Esophagus (tissue), 2 donors: Measurements from ENCODE around the gene PIM3. TPM values are rescaled to one million over a fixed set of nuclear protein-coding genes. Genes with fewer than 3 reads are reported as not detected.

Experiments used
- H3K27ac ChIP-seq, 2 donors: one replicate each; pipeline ENCODE4 v1.5.1; 2013; ENCODE audit warnings: low read depth in 2 of 2, mild to moderate bottlenecking in 2 of 2, inconsistent platforms in 1 of 2, low read length in 1 of 2, moderate library complexity in 1 of 2
- H3K27me3 ChIP-seq, 2 donors: one replicate each; pipeline ENCODE4 v1.6.1; 2013; ENCODE audit warnings: low read length in 2 of 2, control low read depth in 1 of 2, mild to moderate bottlenecking in 1 of 2; ENCODE audit not compliant: insufficient read depth in 2 of 2, control insufficient read depth in 1 of 2
- H3K36me3 ChIP-seq, 2 donors: one replicate each; pipeline ENCODE4 v1.6.1; 2013; ENCODE audit warnings: low read length in 1 of 2; ENCODE audit not compliant: control insufficient read depth in 2 of 2, insufficient read depth in 2 of 2
- H3K4me1 ChIP-seq, 2 donors: one replicate each; pipeline ENCODE4 v1.6.1; 2013; ENCODE audit warnings: low read length in 1 of 2; ENCODE audit not compliant: control insufficient read depth in 2 of 2, insufficient read depth in 2 of 2
- H3K4me3 ChIP-seq, 2 donors: one replicate each; pipeline ENCODE4 v1.5.1; 2013; ENCODE audit warnings: low read length in 2 of 2, mild to moderate bottlenecking in 2 of 2, low read depth in 1 of 2, moderate library complexity in 1 of 2
- H3K9me3 ChIP-seq, 2 donors: one replicate each; pipeline ENCODE4 v1.6.1; 2013; ENCODE audit warnings: mild to moderate bottlenecking in 2 of 2, low read depth in 1 of 2, low read length in 1 of 2, moderate library complexity in 1 of 2; ENCODE audit not compliant: control insufficient read depth in 2 of 2, insufficient read depth in 1 of 2
- WGBS, 2 donors: extraction: QIAGEN DNeasy Blood & Tissue Kit; methylation state at CpG; one replicate each; pipeline ENCODE4 v1.1.7; 2013; 5-methylcytosine and 5-hydroxymethylcytosine counted together
- polyA plus RNA-seq, 2 donors: library from polyadenylated mRNA; stranded (reverse); fragments of 200-250 nt; gene quantifications; one replicate each; pipeline ENCODE4 v1.2.3, GENCODE V29; 2013
- donor health status: healthy with polysubstance abuse.
- donor health status: Bipolar disorder and iron deficiency.

The PIM3 gene
- polyA plus RNA-seq, 2 donors = 33.8 to 43.4 TPM

GRCh38 chr22:49948116-49948957, 12.2 kb upstream of the PIM3 start:
- no peaks in the 10 kb centered on the region for H3K27me3 ChIP-seq
- H3K36me3 ChIP-seq = no peaks in the 10 kb centered on the region
- peak overlapping the region; percentile 16 to 25 for H3K4me3 ChIP-seq
- peak overlapping the region; percentile 89 to 92 for H3K27ac ChIP-seq
- peaks cover 4 to 48% of the 10 kb centered on the region in 2 donors for H3K4me1 ChIP-seq
- 50 to 58% methylated on average over 21 to 23 of the region's 23 CpGs for WGBS, 2 donors
- H3K9me3 ChIP-seq = no peaks in the 10 kb centered on the region

GRCh38 chr22:49948958-49949913, 11.3 kb upstream of the PIM3 start:
- H3K27ac ChIP-seq = peak overlapping the region; percentile 89 to 92
- peak overlapping the region; percentile 16 to 25 for H3K4me3 ChIP-seq
- no peaks in the 10 kb centered on the region for H3K27me3 ChIP-seq
- H3K4me1 ChIP-seq = peaks cover 4 to 55% of the 10 kb centered on the region in 2 donors
- no peaks in the 10 kb centered on the region for H3K36me3 ChIP-seq
- H3K9me3 ChIP-seq = no peaks in the 10 kb centered on the region
- WGBS, 2 donors = 57 to 61% methylated on average over 40 to 42 of the region's 42 CpGs

GRCh38 chr22:49949914-49950292, 10.7 kb upstream of the PIM3 start:
- WGBS, 2 donors = 80 to 86% methylated on average over 7 to 11 of the region's 11 CpGs
- Histone ChIP-seq H3K9me3 (no peaks in the 10 kb centered on the region), H3K36me3 (no peaks in the 10 kb centered on the region), H3K27me3 (no peaks in the 10 kb centered on the region), H3K4me1 (peaks cover 4 to 59% of the 10 kb centered on the region in 2 donors), H3K27ac (peak overlapping the region; percentile 89 to 92), H3K4me3 (no peak overlapping the region)

- WGBS, 2 donors = 55 to 70% methylated on average over 16 to 18 of the region's 18 CpGs
- no peaks in the 10 kb centered on the region for H3K9me3 ChIP-seq
- peak overlapping the region; percentile 80 to 89 for H3K27ac ChIP-seq
- peaks cover 4 to 62% of the 10 kb centered on the region in 2 donors for H3K4me1 ChIP-seq
- H3K4me3 ChIP-seq = no peak overlapping the region
- H3K27me3 ChIP-seq = no peaks in the 10 kb centered on the region
- no peaks in the 10 kb centered on the region for H3K36me3 ChIP-seq
These were observed 10.1 kb upstream of the PIM3 start for GRCh38 chr22:49950396-49950994.

GRCh38 chr22:49951000-49951677, 9.4 kb upstream of the PIM3 start:
- WGBS, 2 donors = 50 to 53% methylated on average over 28 of the region's 28 CpGs
- no peak overlapping the region for H3K4me3 ChIP-seq
- H3K9me3 ChIP-seq = no peaks in the 10 kb centered on the region
- peaks cover 4 to 60% of the 10 kb centered on the region in 2 donors for H3K4me1 ChIP-seq
- H3K36me3 ChIP-seq = no peaks in the 10 kb centered on the region
- peak overlapping the region; percentile 83 to 89 for H3K27ac ChIP-seq
- no peaks in the 10 kb centered on the region for H3K27me3 ChIP-seq

- 53 to 64% methylated on average over 4 of the region's 4 CpGs for WGBS, 2 donors
- peak overlapping the region; percentile 83 to 89 for H3K27ac ChIP-seq
These were observed 8.9 kb upstream of the PIM3 start for GRCh38 chr22:49951678-49951985.

GRCh38 chr22:49951986-49952896, 8.3 kb upstream of the PIM3 start:
- whole genome bisulfite sequencing, 2 donors = 45 to 54% methylated on average over 24 of the region's 24 CpGs
- H3K4me1 ChIP-seq = peaks cover 0 to 57% of the 10 kb centered on the region in 2 donors
- no peak overlapping the region for H3K4me3 ChIP-seq

More at GRCh38 chr22:49951678-49951985, 8.9 kb upstream of the PIM3 start:
- Histone ChIP-seq H3K36me3 (no peaks in the 10 kb centered on the region), H3K9me3 (no peaks in the 10 kb centered on the region), H3K27me3 (no peaks in the 10 kb centered on the region), H3K4me3 (no peak overlapping the region), H3K4me1 (peaks cover 3 to 60% of the 10 kb centered on the region in 2 donors)

GRCh38 chr22:49953027-49953679, 7.4 kb upstream of the PIM3 start:
- 61 to 66% methylated on average over 20 of the region's 20 CpGs for WGBS, 2 donors
- no peaks in the 10 kb centered on the region for H3K36me3 ChIP-seq
- H3K9me3 ChIP-seq = no peaks in the 10 kb centered on the region
- peaks cover 0 to 48% of the 10 kb centered on the region in 2 donors for H3K4me1 ChIP-seq
- H3K27me3 ChIP-seq = no peaks in the 10 kb centered on the region
- peak overlapping the region in 1 of 2 donors; percentile 15 for H3K27ac ChIP-seq
- no peak overlapping the region for H3K4me3 ChIP-seq

More at GRCh38 chr22:49951986-49952896, 8.3 kb upstream of the PIM3 start:
- no peaks in the 10 kb centered on the region for H3K36me3 ChIP-seq
- no peaks in the 10 kb centered on the region for H3K27me3 ChIP-seq
- H3K9me3 ChIP-seq = no peaks in the 10 kb centered on the region
- peak overlapping the region; percentile 83 to 89 for H3K27ac ChIP-seq
